SK-N-SH treated with all-trans-retinoic acid at 6 μM for 48 hours (cell line): ENCODE results near the gene PFKL.

Experiments
- ARNTL ChIP-seq: fragments of 450-650 bp; formaldehyde crosslinking; IDR thresholded peaks from 2 replicates; pipeline ENCODE4 v1.5.0; 2020; ENCODE audit warnings: low read depth, mild to moderate bottlenecking, moderate library complexity, borderline replicate concordance
- CREB5 ChIP-seq: fragments of 250-450 bp; sonication (Bioruptor Pico); IDR thresholded peaks from 2 replicates; pipeline ENCODE4 v1.5.1; 2020; ENCODE audit warnings: low read depth, mild to moderate bottlenecking, moderate library complexity
- ESRRG ChIP-seq: fragments of 250-450 bp; sonication (Bioruptor Pico); IDR thresholded peaks from 2 replicates; pipeline ENCODE4 v1.6.1; 2021; ENCODE audit warnings: mild to moderate bottlenecking
- GLIS3 ChIP-seq: fragments of 250-450 bp; sonication (Bioruptor Pico); IDR thresholded peaks from 2 replicates; pipeline ENCODE4 v1.5.0; 2020; ENCODE audit warnings: mild to moderate bottlenecking, moderate library complexity
- ISL1 ChIP-seq: fragments of 250-450 bp; sonication (Bioruptor Pico); IDR thresholded peaks from 2 replicates; pipeline ENCODE4 v2.1.2; 2022; ENCODE audit warnings: mild to moderate bottlenecking, moderate library complexity
- PATZ1 ChIP-seq: fragments of 250-450 bp; sonication (Bioruptor Pico); IDR thresholded peaks from 2 replicates; pipeline ENCODE4 v1.8.0; 2020; ENCODE audit warnings: mild to moderate bottlenecking, moderate library complexity, borderline replicate concordance
- TOX ChIP-seq: fragments of 250-450 bp; sonication (Bioruptor Pico); IDR thresholded peaks from 2 replicates; pipeline ENCODE4 v1.8.0; 2021; ENCODE audit warnings: mild to moderate bottlenecking, moderate library complexity, borderline replicate concordance
- ZC3H10 ChIP-seq: fragments of 250-450 bp; sonication (Bioruptor Pico); IDR thresholded peaks from 2 replicates; pipeline ENCODE4 v1.5.1; 2021; ENCODE audit warnings: mild to moderate bottlenecking, moderate library complexity
- ZFP3 ChIP-seq: fragments of 250-450 bp; sonication (Bioruptor Pico); IDR thresholded peaks from 2 replicates; pipeline ENCODE4 v1.5.0; 2020; ENCODE audit warnings: mild to moderate bottlenecking, moderate library complexity
- ZFP30 ChIP-seq: fragments of 450-650 bp; formaldehyde crosslinking; IDR thresholded peaks from 2 replicates; pipeline ENCODE4 v1.5.0; 2022; ENCODE audit warnings: mild to moderate bottlenecking, moderate library complexity

- TF ChIP-seq PATZ1 (no peak), ZFP30 (CRISPR knock-in tag) (no peak), TOX (CRISPR knock-in tag) (no peak), ESRRG (CRISPR knock-in tag) (no peak), ARNTL (CRISPR knock-in tag) (no peak), ZC3H10 (CRISPR knock-in tag) (no peak), GLIS3 (CRISPR knock-in tag) (no peak), CREB5 (CRISPR knock-in tag) (no peak), ZFP3 (CRISPR knock-in tag) (no peak), ISL1 (CRISPR knock-in tag) (no peak)
Observed at GRCh38 chr21:44275041-44275440, 24.8 kb upstream of the PFKL start.
